GM13976 (cell line): ENCODE results near the gene PIK3IP1.

Source experiments
- DNase-seq: peaks from one replicate; pipeline ENCODE4 v3.0.0; 2012; ENCODE audit warnings: low spot score
- in situ Hi-C: fragments of 300-500 bp; cut with MboI; formaldehyde crosslinking; loops from one replicate; pipeline ENCODE4 v1.12.0; 2022; ENCODE audit warnings: low sequenced_read_pairs, mixed read lengths, inconsistent platforms; ENCODE audit not compliant: unreplicated experiment
- TF ChIP-seq, protein P1 (sequence below): IDR thresholded peaks from 2 replicates; pipeline ENCODE4 v1.5.1; 2012; ENCODE audit warnings: borderline replicate concordance, mild to moderate bottlenecking; ENCODE audit not compliant: insufficient read depth; ENCODE audit errors: extremely low read depth, missing control alignments, control extremely low read depth

The PIK3IP1 gene

DNA sequence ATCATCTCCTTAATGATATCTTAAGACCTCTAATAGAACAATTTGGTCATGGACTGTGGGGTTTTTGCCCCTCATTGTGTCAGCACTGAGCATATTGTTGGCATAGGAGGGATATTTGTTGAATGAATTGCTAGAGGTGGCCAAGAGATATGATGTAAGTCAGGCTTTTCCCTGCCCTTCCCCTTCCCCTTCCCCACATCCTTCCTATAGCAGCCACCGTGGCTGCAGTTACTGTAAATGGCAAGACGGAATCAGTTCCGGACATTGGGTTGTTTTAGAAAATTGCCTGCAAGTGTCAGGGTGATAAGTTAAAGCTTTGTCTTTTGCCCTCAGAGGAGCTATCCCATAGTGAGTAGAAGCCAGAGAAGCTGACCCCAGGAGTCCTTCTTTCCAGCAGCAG, 57.2 kb downstream of the PIK3IP1 start:
- in situ Hi-C loops, result no loop called here
- DNase-seq, result no peak
- TF ChIP-seq, protein P1, sequence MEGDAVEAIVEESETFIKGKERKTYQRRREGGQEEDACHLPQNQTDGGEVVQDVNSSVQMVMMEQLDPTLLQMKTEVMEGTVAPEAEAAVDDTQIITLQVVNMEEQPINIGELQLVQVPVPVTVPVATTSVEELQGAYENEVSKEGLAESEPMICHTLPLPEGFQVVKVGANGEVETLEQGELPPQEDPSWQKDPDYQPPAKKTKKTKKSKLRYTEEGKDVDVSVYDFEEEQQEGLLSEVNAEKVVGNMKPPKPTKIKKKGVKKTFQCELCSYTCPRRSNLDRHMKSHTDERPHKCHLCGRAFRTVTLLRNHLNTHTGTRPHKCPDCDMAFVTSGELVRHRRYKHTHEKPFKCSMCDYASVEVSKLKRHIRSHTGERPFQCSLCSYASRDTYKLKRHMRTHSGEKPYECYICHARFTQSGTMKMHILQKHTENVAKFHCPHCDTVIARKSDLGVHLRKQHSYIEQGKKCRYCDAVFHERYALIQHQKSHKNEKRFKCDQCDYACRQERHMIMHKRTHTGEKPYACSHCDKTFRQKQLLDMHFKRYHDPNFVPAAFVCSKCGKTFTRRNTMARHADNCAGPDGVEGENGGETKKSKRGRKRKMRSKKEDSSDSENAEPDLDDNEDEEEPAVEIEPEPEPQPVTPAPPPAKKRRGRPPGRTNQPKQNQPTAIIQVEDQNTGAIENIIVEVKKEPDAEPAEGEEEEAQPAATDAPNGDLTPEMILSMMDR, result no peak

DNA sequence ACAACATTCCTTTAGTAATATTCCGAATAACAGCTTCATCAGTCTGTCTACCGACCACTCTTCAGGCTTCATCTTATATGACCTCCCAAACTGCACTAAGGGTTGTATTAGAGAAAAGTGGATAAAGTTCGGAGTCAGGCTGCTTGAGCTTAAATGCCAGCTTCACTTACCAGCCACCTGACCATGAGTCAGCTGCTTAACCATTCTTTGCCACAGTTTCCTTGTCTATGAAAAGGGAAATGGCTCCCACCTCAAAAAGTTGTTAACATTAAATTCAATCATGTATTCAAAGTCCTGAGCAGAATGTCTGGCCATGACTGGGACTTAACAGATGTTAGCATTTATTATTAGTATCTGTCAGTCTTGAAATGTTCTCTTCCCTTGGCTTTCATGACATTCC, 59.3 kb downstream of the PIK3IP1 start:
- TF ChIP-seq, protein P1, result no peak
- no peak for DNase-seq
- in situ Hi-C loops, result no loop called here
